ENCODE data around the gene ACBD5. TPM values are rescaled to one million over a fixed set of nuclear protein-coding genes. Genes with fewer than 3 reads are reported as not detected.
"Not testable (repeated sequence)": the region's sequence is repeated elsewhere in the genome, so short reads cannot be mapped to it uniquely, and the experiment has no call there.

Gene ACBD5, protein sequence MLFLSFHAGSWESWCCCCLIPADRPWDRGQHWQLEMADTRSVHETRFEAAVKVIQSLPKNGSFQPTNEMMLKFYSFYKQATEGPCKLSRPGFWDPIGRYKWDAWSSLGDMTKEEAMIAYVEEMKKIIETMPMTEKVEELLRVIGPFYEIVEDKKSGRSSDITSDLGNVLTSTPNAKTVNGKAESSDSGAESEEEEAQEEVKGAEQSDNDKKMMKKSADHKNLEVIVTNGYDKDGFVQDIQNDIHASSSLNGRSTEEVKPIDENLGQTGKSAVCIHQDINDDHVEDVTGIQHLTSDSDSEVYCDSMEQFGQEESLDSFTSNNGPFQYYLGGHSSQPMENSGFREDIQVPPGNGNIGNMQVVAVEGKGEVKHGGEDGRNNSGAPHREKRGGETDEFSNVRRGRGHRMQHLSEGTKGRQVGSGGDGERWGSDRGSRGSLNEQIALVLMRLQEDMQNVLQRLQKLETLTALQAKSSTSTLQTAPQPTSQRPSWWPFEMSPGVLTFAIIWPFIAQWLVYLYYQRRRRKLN
- total RNA-seq: 39.9 and 49.5 TPM in 2 replicates
- 17.0 TPM for polyA plus RNA-seq (2012)

DNA sequence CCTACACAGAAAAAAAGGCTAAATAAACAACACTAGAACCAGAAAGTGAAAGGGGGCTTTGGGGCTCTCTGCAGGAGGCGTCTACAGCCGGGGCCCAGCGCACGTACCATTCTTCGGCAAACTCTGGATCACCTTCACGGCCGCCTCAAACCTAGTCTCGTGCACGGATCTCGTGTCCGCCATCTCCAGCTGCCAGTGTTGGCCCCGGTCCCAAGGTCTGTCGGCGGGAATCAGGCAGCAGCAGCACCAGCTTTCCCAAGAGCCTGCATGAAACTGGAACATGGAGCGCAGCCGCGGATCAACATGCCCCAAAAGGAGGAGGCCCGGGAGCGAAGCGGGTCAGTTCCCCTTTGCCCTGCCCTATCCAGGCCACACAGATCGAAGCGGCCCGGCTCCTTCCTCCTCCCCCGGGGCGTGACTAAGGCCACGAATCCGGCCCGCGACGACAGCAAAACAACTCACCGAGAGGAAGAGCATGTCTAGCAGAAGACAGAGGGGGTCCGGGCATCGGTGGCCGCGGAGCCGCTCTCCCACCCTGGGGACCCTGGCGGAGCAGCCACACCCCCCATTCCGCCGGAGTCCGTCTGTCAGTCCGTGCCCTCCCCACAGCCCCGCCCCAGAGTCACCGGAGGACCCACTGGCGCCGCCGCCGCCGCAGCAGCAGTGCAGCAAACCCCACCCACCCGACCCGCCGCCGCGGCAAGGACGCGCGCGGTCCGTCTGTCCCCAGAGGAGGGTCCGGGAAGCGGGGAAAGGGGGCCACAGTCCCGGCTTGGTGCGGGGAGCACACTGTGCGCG lies at the start of gene ACBD5:
Gene ACBD5 (minus strand): TSS at position 586 of the 798 bp plus-strand sequence. CDS start 109 bp downstream, at position 477.
- DNase-seq (ENCODE audit: low read depth): peak; percentile 93

DNA sequence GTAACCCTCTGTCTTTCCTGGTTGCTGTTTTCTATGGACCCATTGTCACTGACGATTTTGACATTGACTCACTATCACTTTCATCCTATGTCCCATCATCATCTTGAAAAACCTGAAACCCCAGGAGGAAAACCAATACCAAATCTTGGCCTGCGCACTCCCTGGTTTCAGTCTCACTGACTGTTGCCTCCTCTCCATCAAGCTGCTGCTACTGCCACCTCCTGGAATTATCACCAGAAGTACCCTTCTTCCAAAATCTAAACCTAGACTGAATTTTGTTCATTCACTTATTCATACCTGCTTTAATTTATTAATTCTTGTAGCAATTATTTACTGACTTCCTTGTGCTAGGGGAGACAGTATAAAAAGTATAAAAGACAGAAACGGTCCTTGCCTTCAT lies 44.5 kb upstream of the ACBD5 start:
- DNase-seq (ENCODE audit: low read depth): peak; percentile 10

DNA sequence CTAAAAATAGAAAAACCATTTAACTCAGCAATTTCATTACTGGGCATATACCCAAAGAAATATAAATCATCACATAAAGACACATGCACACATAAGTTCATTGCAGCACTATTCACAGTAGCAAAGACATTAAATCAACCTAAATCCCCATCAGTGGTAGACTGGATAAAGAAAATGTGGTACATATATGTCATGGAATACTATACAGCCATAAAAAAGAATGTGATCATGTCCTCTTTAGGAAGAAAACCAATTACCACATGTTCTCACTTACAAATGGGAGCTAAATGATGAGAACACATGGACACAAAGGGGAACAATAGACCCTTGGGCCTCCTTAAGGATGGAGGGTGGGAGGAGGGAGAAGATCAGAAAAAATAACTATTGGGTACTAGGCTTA lies 36.0 kb upstream of the ACBD5 start:
- DNase-seq (ENCODE audit: low read depth): no peak

DNA sequence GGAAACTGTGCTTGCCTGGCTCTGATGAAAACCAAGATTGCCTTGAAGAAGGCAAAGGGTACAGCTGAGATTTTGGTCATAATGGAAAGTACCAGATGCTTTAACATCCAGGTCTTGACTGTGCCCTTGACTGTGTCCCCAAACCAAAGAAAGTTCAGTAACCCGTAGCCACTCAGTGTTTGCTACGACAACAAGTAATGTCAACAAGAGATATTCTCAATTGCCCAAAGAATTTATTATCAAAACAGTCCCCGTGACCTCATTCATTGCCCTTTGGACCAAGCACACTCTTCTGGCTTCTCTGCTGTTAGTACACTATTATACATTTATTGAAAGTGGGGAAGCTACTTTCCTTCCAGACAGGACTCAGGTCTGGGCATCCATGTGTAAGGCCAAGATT lies 25.4 kb upstream of the ACBD5 start:
- not testable (repeated sequence) for DNase-seq (ENCODE audit: low read depth)

DNA sequence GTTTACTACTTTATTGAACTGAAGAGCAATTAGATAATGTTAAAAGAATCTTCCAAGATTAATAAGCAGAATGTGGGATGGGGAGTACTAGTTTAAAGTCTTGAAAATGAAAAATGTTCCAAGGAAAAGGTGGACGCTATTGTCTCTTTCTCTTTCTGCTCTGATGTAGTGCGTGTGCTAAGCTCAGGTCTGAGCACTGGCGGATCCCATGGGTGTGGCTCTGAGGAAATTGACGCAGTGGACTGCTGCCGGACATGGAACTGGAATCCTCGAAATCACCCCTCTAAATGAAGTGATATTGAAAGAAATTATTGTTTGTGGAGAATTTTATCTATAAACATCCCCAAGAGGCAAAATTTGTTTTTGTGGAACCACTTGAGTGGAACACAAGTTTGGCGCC lies 22.2 kb upstream of the ACBD5 start:
- not testable (repeated sequence) for DNase-seq (ENCODE audit: low read depth)

DNA sequence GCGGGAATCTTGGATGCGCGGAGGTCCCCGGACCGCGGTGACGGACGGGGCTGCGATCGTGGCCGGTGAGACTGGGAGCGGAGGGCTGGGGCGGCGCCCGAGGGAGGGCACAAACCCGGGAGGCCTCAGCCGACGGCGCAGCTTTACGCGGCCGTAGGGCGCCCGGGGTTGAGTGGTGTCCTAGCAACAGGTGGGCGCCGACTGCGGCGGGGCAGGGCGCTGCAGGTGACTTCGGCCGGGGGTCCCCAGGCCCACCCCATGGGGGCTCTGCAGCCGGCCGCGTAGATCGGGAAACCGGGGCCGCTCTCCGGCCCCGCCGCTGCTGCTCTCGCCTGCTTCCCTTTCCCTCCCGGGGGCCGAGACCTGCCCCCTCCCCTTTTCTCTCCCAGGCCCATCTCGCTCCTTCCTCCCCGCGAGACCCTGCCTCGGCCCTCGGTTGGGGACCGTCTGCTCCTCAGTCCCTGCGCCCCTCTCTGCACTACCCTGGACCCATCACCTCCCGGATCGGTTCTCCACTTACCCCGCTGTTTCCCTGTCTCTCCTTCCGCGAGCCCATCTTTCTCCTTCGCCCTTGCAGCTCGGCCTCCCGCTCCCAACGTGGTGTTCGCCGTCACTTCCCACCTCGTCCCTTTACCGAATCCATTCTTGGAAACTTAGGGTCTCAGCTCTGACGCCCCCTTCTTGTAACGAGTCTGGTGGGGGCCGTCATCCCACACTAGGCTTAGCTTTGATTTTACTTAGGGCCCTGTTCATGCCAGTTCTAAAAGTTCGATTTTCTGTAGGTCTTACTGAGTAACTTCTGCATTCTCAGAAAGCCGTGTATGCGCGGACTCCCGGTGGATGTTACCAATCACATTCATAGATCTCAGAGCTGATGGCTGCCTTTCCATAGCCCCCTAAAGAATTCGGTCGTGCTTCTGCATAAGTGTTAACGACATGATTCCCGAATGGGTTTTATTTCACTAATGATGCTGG lies 18.5 kb upstream of the ACBD5 start:
- DNase-seq (ENCODE audit: low read depth): no peak

DNA sequence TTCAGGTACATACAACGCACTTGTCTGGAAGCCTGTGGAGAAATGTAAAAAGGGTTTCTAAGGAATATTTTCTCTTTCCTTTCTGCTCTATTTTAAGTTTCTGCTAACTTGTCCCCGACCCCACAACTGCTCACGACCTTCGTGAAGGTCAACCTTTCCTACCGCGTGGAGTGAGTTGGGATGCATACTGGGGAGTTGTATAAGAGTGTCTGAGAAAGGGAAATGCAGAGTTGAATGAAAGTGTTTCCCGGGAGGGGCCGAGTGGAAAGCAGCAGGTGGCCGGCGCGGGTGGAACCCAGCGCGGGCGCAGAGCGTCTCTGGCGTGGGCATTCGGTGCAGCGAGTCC lies 17.9 kb upstream of the ACBD5 start:
- no peak for DNase-seq (ENCODE audit: low read depth)

DNA sequence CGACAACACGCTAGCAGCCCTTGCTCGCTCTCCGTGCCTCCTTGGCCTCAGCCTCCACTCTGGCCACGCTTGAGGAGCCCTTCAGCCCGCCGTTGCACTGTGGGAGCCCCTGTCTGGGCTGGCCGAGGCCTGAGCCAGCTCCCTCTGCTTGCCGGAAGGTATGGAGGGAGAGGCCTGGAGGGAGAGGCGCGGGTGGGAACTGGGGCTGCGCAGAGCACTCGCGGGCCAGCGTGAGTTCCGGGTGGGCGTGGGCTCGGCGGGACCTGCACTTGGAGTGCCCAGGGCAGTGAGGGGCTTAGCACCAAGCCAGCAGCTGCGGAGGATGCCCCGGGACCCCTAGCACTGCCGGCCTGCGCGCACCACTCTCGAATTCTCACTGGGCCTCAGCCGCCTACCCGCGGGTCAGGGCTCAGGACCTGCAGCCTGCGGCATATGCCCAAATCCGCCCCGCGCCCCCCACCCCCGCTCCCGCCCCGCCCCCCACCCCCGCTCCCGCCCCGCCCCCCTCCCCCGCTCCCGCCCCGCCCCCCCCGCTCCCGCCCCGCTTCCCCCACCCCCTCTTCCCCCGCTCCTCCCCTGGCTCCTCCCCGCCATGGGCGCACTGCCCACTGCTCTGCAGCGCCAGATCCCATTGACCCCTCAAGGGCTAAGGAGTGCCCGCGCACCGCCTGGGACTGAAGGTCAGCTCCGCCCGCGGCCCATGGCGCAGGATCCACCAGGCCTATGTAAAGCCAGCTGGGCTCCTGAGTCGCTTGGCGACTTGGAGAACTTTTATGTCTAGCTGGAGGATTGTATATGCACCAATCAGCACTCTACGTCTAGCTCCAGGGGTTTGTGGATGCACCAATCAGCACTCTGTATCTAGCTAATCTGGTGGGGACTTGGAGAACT lies 15.9 kb upstream of the ACBD5 start:
- no peak for DNase-seq (ENCODE audit: low read depth)

DNA sequence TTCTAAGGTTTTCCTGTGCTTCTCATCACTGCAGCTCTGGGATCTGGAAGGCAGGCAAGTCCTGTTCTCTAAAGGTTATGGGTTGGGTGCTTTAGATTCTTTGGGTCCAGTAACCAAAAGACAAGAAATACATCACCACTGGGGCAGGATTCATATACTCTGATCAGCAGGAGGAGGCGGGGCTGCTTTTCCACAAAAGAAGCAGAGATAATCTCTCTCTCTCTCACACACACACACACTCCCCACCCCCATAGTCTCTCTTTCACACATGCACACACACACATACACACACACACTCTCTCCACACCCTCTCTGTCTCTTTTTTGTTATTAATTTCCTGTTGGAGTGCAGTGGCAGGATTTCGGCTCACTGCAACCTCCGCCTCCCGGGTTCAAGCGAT lies 13.0 kb upstream of the ACBD5 start:
- no peak for DNase-seq (ENCODE audit: low read depth)

DNA sequence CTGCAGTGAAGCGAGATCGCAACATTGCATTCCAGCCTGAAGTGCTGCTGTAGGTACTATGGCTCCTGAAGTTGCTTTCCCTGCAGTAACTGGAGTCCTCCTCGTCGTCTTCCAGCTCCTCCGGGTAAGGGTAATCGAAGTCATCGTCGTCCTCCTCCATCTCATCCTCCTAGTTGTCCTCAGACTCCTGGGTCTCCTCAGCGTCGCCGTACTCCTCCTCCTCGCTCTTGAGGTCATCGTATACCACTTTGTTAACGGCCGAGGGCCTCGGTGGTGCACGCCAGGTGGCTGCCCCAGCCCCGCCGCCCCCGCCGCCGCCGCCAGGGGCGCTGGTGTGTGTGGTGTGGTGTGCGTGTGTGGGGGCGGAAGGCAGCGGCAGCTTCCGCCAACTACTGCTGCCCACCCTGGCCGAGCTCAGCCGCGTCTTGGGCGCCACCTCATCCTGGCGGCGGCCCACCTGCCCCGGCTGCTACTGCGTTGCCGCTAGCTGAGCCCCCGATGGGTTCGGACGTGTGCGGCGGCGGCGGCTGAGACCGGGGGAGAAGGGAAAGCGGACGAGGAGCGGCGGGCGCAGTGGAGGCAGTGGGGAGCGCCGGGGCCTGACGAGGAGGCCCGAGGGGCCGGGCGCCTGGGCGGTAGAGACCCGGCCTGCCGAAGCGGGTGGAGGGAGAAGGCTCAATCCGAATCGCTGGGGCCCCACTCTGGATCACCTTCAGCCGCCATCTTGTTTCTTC lies 11.8 kb upstream of the ACBD5 start:
- DNase-seq (ENCODE audit: low read depth): no peak

DNA sequence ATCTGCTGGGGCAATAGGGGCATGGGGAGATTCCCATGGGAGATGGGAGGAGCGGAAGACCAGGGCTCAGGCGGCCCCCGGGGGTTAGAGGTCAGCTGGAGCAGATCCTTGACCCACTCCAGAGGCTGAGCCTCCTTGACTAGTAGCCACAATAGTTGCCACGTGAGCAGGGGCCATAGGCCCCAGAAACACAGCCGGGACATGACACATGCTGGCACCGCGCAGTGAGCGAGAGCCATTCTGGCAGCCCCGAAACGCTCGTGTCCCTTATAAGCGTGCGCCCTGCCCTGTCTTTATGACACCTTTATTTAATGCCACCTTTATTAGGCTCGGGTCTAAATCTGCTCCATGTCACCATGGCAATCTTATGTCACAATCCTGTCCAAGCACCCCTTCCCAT lies 11.0 kb upstream of the ACBD5 start:
- no peak for DNase-seq (ENCODE audit: low read depth)

DNA sequence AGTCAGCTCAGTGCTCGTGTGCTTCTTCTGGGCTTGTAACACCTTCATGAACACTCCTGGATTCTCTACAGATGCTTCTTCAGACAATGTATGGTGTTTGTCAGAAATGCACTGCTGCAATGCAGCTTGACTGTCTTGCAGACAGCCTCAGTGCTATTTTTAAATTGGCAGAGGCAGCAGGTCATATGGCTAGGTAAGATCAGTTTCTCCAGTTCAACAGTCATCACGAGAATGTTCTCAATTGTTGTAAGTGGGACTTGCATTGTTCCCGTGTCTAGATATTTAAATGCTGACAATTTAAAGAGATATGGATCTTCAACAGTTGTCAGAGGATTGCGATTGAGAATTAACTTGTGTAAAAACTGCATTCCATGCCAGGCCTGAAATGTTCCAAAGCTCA lies 7.6 kb upstream of the ACBD5 start:
- no peak for DNase-seq (ENCODE audit: low read depth)

DNA sequence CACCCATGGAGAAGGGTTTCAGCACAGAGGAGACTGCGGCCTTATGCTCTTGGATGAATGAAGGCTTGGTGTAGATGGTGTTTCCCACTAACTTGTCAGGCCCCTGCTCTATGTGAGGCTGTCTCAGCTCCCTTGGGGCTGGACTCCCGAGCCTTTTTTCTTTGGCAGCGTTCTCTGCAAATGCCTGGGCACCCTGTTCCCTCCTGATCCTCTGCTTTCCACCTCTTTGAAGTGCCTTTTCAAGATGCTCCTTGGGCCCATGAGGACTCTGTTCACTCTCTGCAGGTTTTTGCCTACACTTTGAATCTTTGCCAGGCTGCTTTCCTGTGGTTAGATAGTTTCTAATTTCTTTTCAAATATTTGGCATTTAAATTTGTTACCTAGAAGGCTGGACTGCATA lies 6.8 kb upstream of the ACBD5 start:
- no peak for DNase-seq (ENCODE audit: low read depth)

DNA sequence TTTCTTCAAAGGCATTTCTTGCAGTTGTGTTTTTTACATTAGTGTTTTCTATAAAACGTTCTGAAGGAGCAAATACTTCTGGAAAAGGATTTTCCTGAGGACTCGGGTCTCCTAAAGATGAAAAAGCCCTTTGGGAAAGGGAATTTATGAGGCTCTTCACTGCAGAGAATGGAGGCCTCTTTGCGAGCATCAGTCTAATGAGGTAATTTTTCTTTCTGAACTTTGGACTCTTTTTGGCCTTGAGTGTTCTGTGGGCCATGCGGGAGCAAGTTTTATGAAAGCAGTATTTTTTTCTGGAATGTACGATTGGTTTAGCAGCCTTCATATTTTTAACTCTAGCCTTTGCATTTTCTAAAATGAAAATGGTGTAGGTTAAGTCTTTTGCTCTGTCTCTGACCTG lies 6.4 kb upstream of the ACBD5 start:
- DNase-seq (ENCODE audit: low read depth): no peak

DNA sequence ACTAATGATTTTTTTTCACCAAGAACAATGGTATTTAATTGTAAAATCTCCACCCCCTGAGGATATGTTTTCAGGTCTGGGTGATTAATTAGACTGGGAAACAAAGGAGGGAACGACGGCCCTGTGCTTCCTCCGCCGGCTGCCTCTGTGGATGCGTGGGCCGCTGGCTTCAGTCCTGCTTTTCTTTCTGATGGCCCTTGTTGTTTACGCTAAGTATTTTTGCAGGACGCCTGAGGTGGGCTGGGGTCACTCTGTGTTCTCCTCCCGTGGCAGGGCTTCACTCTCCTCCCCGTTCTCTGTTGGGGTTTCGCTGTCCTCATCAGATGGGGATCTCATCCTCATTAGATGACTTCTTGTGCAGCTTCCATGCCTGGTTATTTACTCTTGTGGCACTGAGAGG lies 5.2 kb upstream of the ACBD5 start:
- no peak for DNase-seq (ENCODE audit: low read depth)

DNA sequence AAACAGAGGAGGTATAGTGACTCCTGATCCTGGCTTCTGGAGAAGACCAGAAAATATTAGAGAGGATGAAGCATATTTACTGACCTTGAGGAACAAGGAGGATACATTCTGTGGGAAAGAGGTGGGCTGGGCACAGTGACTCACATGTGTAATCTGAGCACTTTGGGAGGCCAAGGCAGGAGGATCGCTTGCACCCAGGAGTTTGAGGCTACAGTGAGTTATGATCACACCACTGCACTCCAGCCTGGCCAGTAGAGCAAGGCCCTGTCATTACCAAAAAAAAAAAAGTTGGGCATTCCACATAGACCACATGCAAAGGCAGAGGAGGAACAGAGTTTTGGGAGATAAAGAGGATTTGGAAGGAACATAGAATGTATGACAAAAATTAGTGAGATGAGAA lies 4.4 kb upstream of the ACBD5 start:
- DNase-seq (ENCODE audit: low read depth): no peak

DNA sequence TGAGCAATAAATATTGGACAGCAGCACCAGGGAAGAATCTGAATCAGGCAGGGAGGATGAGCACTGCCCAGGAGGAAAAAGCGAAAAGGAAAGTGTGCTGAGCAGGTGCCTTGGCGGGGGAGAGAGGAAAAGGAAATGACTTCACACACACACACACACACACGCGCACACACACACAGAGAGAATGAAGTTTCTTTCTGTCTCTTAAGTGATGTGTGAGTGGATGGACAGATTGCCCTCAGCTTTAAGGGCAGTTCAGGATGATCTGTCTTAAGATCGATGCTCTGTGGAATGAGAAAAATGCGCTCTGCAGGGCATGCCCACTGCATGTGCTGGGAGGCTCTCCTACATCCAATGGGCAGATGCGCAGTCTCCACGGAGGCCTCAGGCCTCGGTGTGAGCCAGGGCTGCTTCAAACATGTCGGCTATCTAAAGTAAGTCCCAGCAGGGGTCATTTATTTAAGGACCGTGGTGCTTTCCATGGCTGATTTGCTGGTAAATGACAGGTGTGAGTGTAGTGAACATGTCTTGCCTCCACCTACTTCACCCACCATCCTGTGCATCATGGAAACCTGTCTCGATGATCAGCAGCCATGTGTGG lies 2.5 kb upstream of the ACBD5 start:
- DNase-seq (ENCODE audit: low read depth): peak; percentile 86

DNA sequence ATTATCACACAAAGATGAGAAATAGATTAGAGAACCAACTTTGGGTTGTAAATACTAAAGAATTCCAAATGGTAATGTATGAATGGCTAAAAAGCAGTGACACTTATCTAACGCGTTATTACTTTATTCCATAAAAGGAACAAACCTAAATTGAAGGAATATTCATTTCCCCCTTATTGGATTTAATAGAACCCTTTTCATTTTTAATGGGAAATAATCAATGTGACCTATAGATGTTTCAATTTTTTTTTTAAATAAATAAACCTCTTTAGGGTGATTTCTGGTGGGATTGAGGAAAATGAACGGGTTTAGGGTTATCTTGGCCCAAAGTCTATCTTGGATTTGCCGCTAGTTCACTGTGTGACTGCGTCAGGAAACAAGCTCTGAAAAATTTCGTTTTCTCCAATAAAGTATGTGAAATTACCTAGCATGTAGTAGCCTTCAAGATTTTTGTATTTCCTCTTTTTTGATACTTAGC lies 1.9 kb upstream of the ACBD5 start:
- DNase-seq (ENCODE audit: low read depth): no peak
